CD4-positive, alpha-beta T cell (primary cell): Measurements from ENCODE around the gene MYOD1. TPM values are rescaled to one million over a fixed set of nuclear protein-coding genes. Genes with fewer than 3 reads are reported as not detected.

ENCODE experiments used
- ATAC-seq: fragments of 200-7000 bp; cut with Tn5 transposase; one replicate; pipeline ENCODE4 v1.10.0; 2022; ENCODE audit warnings: mild to moderate bottlenecking; ENCODE audit not compliant: poor library complexity
- CTCF ChIA-PET: fragments of 350-600 bp; sonication (Branson Sonifier 250); formaldehyde crosslinking; loops from one replicate; lab custom pipeline; 2021; ENCODE audit warnings: antibody characterized with exemption, inconsistent platforms; lab: Charles Lee
- POLR2A ChIA-PET: fragments of 350-600 bp; sonication (Branson Sonifier 250); formaldehyde crosslinking; loops from one replicate; lab custom pipeline; 2021; ENCODE audit warnings: antibody characterized with exemption, inconsistent platforms; lab: Charles Lee
- DNase-seq, 14 experiments: peaks; one replicate each; pipeline ENCODE4 v3.0.0-alpha.2; 2013 to 2020; ENCODE audit warnings: mixed read lengths in 2 of 14
- H3K27ac ChIP-seq, 2 donors: one replicate each; pipeline versions ENCODE4 v1.5.1 to v1.7.0; 2013; ENCODE audit warnings: low read length in 2 of 2, low read depth in 1 of 2, mild to moderate bottlenecking in 1 of 2
- H3K27me3 ChIP-seq, 2 experiments: 1 replicate in 1 of 2; 2 replicates in 1 of 2; pipeline versions ENCODE4 v1.6.1 to v1.7.0; 2013; ENCODE audit warnings: low read length in 2 of 2, control low read depth in 1 of 2, mild to moderate bottlenecking in 1 of 2, moderate library complexity in 1 of 2; ENCODE audit not compliant: insufficient read depth in 2 of 2, control insufficient read depth in 1 of 2
- H3K36me3 ChIP-seq: one replicate; pipeline ENCODE4 v1.6.1; 2013; ENCODE audit warnings: low read length, control low read depth; ENCODE audit not compliant: insufficient read depth
- H3K4me1 ChIP-seq: one replicate; pipeline ENCODE4 v1.6.1; 2013; ENCODE audit warnings: low read length, control low read depth; ENCODE audit not compliant: insufficient read depth
- H3K4me3 ChIP-seq: one replicate; pipeline ENCODE4 v1.5.1; 2013; ENCODE audit warnings: mild to moderate bottlenecking, low read length, moderate library complexity
- H3K9me3 ChIP-seq, 2 experiments: 1 replicate in 1 of 2; 2 replicates in 1 of 2; pipeline versions ENCODE4 v1.6.1 to v1.7.0; 2013; ENCODE audit warnings: low read length in 2 of 2, mild to moderate bottlenecking in 2 of 2, control low read depth in 1 of 2, moderate library complexity in 1 of 2; ENCODE audit not compliant: control insufficient read depth in 1 of 2, insufficient read depth in 1 of 2
- H3K27ac Mint-ChIP-seq: one replicate; pipeline ENCODE4 v1.8.0; 2020; ENCODE audit warnings: mixed read lengths
- H3K27me3 Mint-ChIP-seq: one replicate; pipeline ENCODE4 v1.8.0; 2021; ENCODE audit warnings: mixed read lengths
- H3K36me3 Mint-ChIP-seq: one replicate; pipeline ENCODE4 v1.8.0; 2021; ENCODE audit warnings: low read depth, mixed read lengths
- H3K4me1 Mint-ChIP-seq: one replicate; pipeline ENCODE4 v1.8.0; 2021; ENCODE audit warnings: low read depth, mixed read lengths
- H3K4me3 Mint-ChIP-seq: one replicate; pipeline ENCODE4 v1.8.0; 2020; ENCODE audit warnings: mild to moderate bottlenecking, mixed read lengths
- H3K9me3 Mint-ChIP-seq: one replicate; pipeline ENCODE4 v1.8.0; 2020; ENCODE audit warnings: mixed read lengths
- CTCF ChIP-seq: fragments of 200-600 bp; IDR thresholded peaks from one replicate; pipeline ENCODE4 v1.8.0; 2022; ENCODE audit warnings: antibody characterized with exemption, mild to moderate bottlenecking
- intact Hi-C, 2 experiments: fragments of 100-400 bp; cut with DNase I in 1 of 2; cut with micrococcal nuclease in 1 of 2; formaldehyde crosslinking; loops; one replicate each; pipeline versions ENCODE4 v1.15.1 to v1.9.0; 2023 to 2025; cut with DNase I, micrococcal nuclease
- total RNA-seq, 174 experiments: library from RNA in 2 of 174; stranded (reverse) in 2 of 174; gene quantifications; one replicate each; pipeline ENCODE4 v1.2.3 and lab custom pipeline; 2021 to 2026

MYOD1 gene
- total RNA-seq, 2 experiments from 2014 or later: not detected

- no peak overlapping the region for H3K4me3 Mint-ChIP-seq
- TF ChIP-seq CTCF: no peak
- H3K4me3 ChIP-seq: no peak overlapping the region
- ChIA-PET POLR2A (no interaction called here), CTCF (no interaction called here)
- peaks cover 50% of the 10 kb centered on the region for H3K27me3 Mint-ChIP-seq
- peaks cover 0 to 7% of the 10 kb centered on the region in 2 experiments for H3K9me3 ChIP-seq
- no peaks in the 10 kb centered on the region for H3K4me1 ChIP-seq
- no peak for DNase-seq
- no peaks in the 10 kb centered on the region for H3K9me3 Mint-ChIP-seq
- H3K27me3 ChIP-seq: peaks cover 20 to 42% of the 10 kb centered on the region in 2 experiments
- no peak overlapping the region for H3K27ac Mint-ChIP-seq
- H3K4me1 Mint-ChIP-seq: no peaks in the 10 kb centered on the region
- H3K27ac ChIP-seq: no peak overlapping the region
- no peaks in the 10 kb centered on the region for H3K36me3 Mint-ChIP-seq
- no peak for ATAC-seq
- intact Hi-C loops: no loop called here
- no peaks in the 10 kb centered on the region for H3K36me3 ChIP-seq
Measured at GRCh38 chr11:17691976-17692375, 27.4 kb upstream of the MYOD1 start.

- ChIA-PET POLR2A (no interaction called here), CTCF (no interaction called here)
- Histone ChIP-seq H3K4me3 (no peak overlapping the region), H3K9me3 (peaks cover 0 to 4% of the 10 kb centered on the region in 2 experiments), H3K4me1 (no peaks in the 10 kb centered on the region), H3K27ac (no peak overlapping the region), H3K27me3 (peaks cover 17 to 52% of the 10 kb centered on the region in 2 experiments), H3K36me3 (no peaks in the 10 kb centered on the region)
- DNase-seq (no peak), ATAC-seq (no peak)
- TF ChIP-seq CTCF: no peak
- Mint-ChIP-seq H3K27ac (no peak overlapping the region), H3K4me3 (no peak overlapping the region), H3K9me3 (no peaks in the 10 kb centered on the region), H3K27me3 (peaks cover 53% of the 10 kb centered on the region), H3K4me1 (no peaks in the 10 kb centered on the region), H3K36me3 (no peaks in the 10 kb centered on the region)
- intact Hi-C loops: no loop called here
Measured at GRCh38 chr11:17692931-17693330, 26.4 kb upstream of the MYOD1 start.

- ChIA-PET POLR2A (no interaction called here), CTCF (no interaction called here)
- ATAC-seq: no peak
- Histone ChIP-seq H3K4me1 (no peaks in the 10 kb centered on the region), H3K27ac (no peak overlapping the region), H3K4me3 (no peak overlapping the region), H3K9me3 (no peaks in the 10 kb centered on the region), H3K36me3 (no peaks in the 10 kb centered on the region), H3K27me3 (peaks cover 16 to 56% of the 10 kb centered on the region in 2 experiments)
- no peaks in the 10 kb centered on the region for H3K4me1 Mint-ChIP-seq
- H3K9me3 Mint-ChIP-seq: no peaks in the 10 kb centered on the region
- intact Hi-C loops: no loop called here
- H3K27ac Mint-ChIP-seq: no peak overlapping the region
- TF ChIP-seq CTCF: no peak
- H3K27me3 Mint-ChIP-seq: peaks cover 59% of the 10 kb centered on the region
- DNase-seq: no peak
- no peak overlapping the region for H3K4me3 Mint-ChIP-seq
- no peaks in the 10 kb centered on the region for H3K36me3 Mint-ChIP-seq
Measured at GRCh38 chr11:17693531-17693930, 25.8 kb upstream of the MYOD1 start.
